ENCODE data around the gene COX5A.

- TF ChIP-seq CTCF (IDR thresholded peaks at IDR 0.05) (no peak), EZH2 (IDR thresholded peaks at IDR 0.05; ENCODE audit: borderline replicate concordance, insufficient read depth, low read depth, low read length, poor library complexity, severe bottlenecking) (no peak)
Measured at GRCh38 chr15:74897300-74897701, 40.6 kb downstream of the COX5A start.
